GM12878 (cell line): ENCODE results near the gene FGF14. TPM values are rescaled to one million over a fixed set of nuclear protein-coding genes. Genes with fewer than 3 reads are reported as not detected.
A peak's percentile ranks its signal among the peaks of the same experiment; 100 is the strongest.

Source experiments
- BACH1 ChIP-seq: fragments of 450-650 bp; IDR thresholded peaks from 2 replicates; pipeline ENCODE4 v1.6.1; 2017; ENCODE audit warnings: mild to moderate bottlenecking, borderline replicate concordance
- CREM ChIP-seq: IDR thresholded peaks from 2 replicates; pipeline ENCODE4 v1.6.1; 2014; ENCODE audit warnings: antibody characterized with exemption, low read depth
- GATAD2B ChIP-seq: fragments of 450-650 bp; conservative IDR thresholded peaks from 2 replicates; pipeline ENCODE4 v1.6.1; 2017; ENCODE audit warnings: low read depth, mild to moderate bottlenecking, moderate library complexity
- HCFC1 ChIP-seq: fragments of 150-350 bp; IDR thresholded peaks from 2 replicates; pipeline ENCODE4 v1.6.1; 2014; ENCODE audit warnings: low read length
- JUND ChIP-seq: IDR thresholded peaks from 2 replicates; pipeline ENCODE4 v1.6.1; 2012; ENCODE audit warnings: low read depth, mild to moderate bottlenecking, low read length, improper control_type of control experiment, moderate library complexity
- LARP7 ChIP-seq: fragments of 450-650 bp; IDR thresholded peaks from 2 replicates; pipeline ENCODE4 v1.6.1; 2017; ENCODE audit warnings: mild to moderate bottlenecking
- MEF2A ChIP-seq: IDR thresholded peaks from 2 replicates; pipeline ENCODE4 v1.6.1; 2011; ENCODE audit warnings: low read depth, mild to moderate bottlenecking, low read length, moderate library complexity; ENCODE audit not compliant: insufficient read depth
- PRDM15 ChIP-seq: fragments of 450-650 bp; formaldehyde crosslinking; IDR thresholded peaks from 2 replicates; pipeline ENCODE4 v1.4.0; 2020; ENCODE audit warnings: mild to moderate bottlenecking, moderate library complexity
- RAD51 ChIP-seq: fragments of 450-650 bp; IDR thresholded peaks from 2 replicates; pipeline ENCODE4 v1.6.1; 2016; ENCODE audit warnings: moderate library complexity, mild to moderate bottlenecking, inconsistent platforms
- RELA ChIP-seq: fragments of 450-650 bp; IDR thresholded peaks from 2 replicates; pipeline ENCODE4 v1.8.0; 2014; ENCODE audit warnings: borderline replicate concordance; ENCODE audit not compliant: partially characterized antibody
- RFX5 ChIP-seq: IDR thresholded peaks from 2 replicates; pipeline ENCODE4 v1.6.1; 2011; ENCODE audit warnings: low read depth, low read length, improper control_type of control experiment
- SMAD5 ChIP-seq: IDR thresholded peaks from 2 replicates; pipeline ENCODE4 v1.6.1; 2016; ENCODE audit warnings: antibody characterized with exemption, low read depth
- SUPT20H ChIP-seq: IDR thresholded peaks from 2 replicates; pipeline ENCODE4 v1.6.1; 2011; ENCODE audit warnings: low read depth, mild to moderate bottlenecking, low read length, moderate library complexity, borderline replicate concordance; ENCODE audit not compliant: control insufficient read depth
- TBL1XR1 ChIP-seq: IDR thresholded peaks from 2 replicates; pipeline ENCODE4 v1.6.1; 2012; ENCODE audit warnings: low read depth, low read length, improper control_type of control experiment
- TCF7 ChIP-seq: IDR thresholded peaks from 2 replicates; pipeline ENCODE4 v1.6.1; 2014; ENCODE audit warnings: antibody characterized with exemption, borderline replicate concordance
- YY1 ChIP-seq: IDR thresholded peaks from 2 replicates; pipeline ENCODE4 v1.6.1; 2011; ENCODE audit warnings: low read depth, mild to moderate bottlenecking, low read length
- ZNF384 ChIP-seq: IDR thresholded peaks from 2 replicates; pipeline ENCODE4 v1.6.1; 2012; ENCODE audit warnings: low read depth, mild to moderate bottlenecking, low read length, improper control_type of control experiment, borderline replicate concordance
- ZNF687 ChIP-seq: fragments of 450-650 bp; IDR thresholded peaks from 2 replicates; pipeline ENCODE4 v1.6.1; 2017; ENCODE audit warnings: mild to moderate bottlenecking, moderate library complexity
- polyA plus RNA-seq, 11 experiments: library from polyadenylated mRNA; depleted of rRNA in 4 of 11; unstranded in 6 of 11; stranded (reverse) in 5 of 11; fragments of >200 nt; fragmentation: Nextera tagmentation in 4 of 11; fragmentation: Illumina TruSeq in 1 of 11; extraction: Ambion mirVana in 4 of 11; extraction: Trizol in 1 of 11; gene quantifications; 1 replicate in 1 of 11; 2 replicates in 10 of 11; pipeline versions ENCODE4 v1.2.1 to v1.2.3, GENCODE V29; 2011 to 2016; ENCODE audit warnings: inconsistent platforms in 2 of 11, missing spikeins in 2 of 11, low read depth in 1 of 11
- total RNA-seq, 4 experiments: library from RNA; depleted of rRNA in 3 of 4; stranded (reverse); fragments of >200 nt in 3 of 4; fragmentation: Illumina TruSeq in 1 of 4; extraction: Trizol in 1 of 4; gene quantifications; 2 replicates each; pipeline versions ENCODE4 v1.2.1 to v1.2.3, GENCODE V29; 2013 to 2021
- TF ChIP-seq, protein P1 (sequence below): fragments of 450-650 bp; IDR thresholded peaks from 2 replicates; pipeline ENCODE4 v1.6.1; 2014; ENCODE audit warnings: mild to moderate bottlenecking
- TF ChIP-seq, protein P2 (sequence below): IDR thresholded peaks from 2 replicates; pipeline ENCODE4 v1.6.1; 2012; ENCODE audit warnings: low read length, inconsistent platforms

Gene FGF14
- total and polyA plus RNA-seq, 10 of the 15 experiments (the other 5 are each of a cell fraction or from before 2014, with no cell fraction given): under 0.01 to 0.44 (median 0.04) TPM

GRCh38 chr13:102394158-102395053 is 7.4 kb downstream of the FGF14 start (continued):
- TF ChIP-seq, protein P1, sequence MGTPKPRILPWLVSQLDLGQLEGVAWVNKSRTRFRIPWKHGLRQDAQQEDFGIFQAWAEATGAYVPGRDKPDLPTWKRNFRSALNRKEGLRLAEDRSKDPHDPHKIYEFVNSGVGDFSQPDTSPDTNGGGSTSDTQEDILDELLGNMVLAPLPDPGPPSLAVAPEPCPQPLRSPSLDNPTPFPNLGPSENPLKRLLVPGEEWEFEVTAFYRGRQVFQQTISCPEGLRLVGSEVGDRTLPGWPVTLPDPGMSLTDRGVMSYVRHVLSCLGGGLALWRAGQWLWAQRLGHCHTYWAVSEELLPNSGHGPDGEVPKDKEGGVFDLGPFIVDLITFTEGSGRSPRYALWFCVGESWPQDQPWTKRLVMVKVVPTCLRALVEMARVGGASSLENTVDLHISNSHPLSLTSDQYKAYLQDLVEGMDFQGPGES: no peak
- no peak for TF ChIP-seq ZNF384
- peak; percentile 61; the same call in 1 of the 2 replicates for TF ChIP-seq ZNF687
- TF ChIP-seq CREM: peak; percentile 66; the same call in 1 of the 2 replicates
- TF ChIP-seq, protein P2, sequence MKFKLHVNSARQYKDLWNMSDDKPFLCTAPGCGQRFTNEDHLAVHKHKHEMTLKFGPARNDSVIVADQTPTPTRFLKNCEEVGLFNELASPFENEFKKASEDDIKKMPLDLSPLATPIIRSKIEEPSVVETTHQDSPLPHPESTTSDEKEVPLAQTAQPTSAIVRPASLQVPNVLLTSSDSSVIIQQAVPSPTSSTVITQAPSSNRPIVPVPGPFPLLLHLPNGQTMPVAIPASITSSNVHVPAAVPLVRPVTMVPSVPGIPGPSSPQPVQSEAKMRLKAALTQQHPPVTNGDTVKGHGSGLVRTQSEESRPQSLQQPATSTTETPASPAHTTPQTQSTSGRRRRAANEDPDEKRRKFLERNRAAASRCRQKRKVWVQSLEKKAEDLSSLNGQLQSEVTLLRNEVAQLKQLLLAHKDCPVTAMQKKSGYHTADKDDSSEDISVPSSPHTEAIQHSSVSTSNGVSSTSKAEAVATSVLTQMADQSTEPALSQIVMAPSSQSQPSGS: no peak
- peak; percentile 59; the same call in 1 of the 2 replicates for TF ChIP-seq GATAD2B
- no peak for TF ChIP-seq PRDM15
- TF ChIP-seq MEF2A: peak; percentile 45; the same call in 1 of the 2 replicates
- no peak for TF ChIP-seq RAD51
- TF ChIP-seq TCF7: no peak
- TF ChIP-seq RELA: no peak
- no peak for TF ChIP-seq SUPT20H
- peak; percentile 80; the same call in 1 of the 2 replicates for TF ChIP-seq LARP7
- TF ChIP-seq YY1: peak; percentile 97
- TF ChIP-seq TBL1XR1: peak; percentile 93
- no peak for TF ChIP-seq BACH1
- TF ChIP-seq SMAD5: peak; percentile 45; the same call in 1 of the 2 replicates
- TF ChIP-seq RFX5: 0 out of 2 replicates have a peak, but pooled peaks have one; percentile 3
- TF ChIP-seq HCFC1: peak; percentile 73
- TF ChIP-seq JUND: no peak
